ENCODE measurements around the gene TCF21.
"Not testable (repeated sequence)": the region's sequence is repeated elsewhere in the genome, so short reads cannot be mapped to it uniquely, and the experiment has no call there.

Gene TCF21

DNA sequence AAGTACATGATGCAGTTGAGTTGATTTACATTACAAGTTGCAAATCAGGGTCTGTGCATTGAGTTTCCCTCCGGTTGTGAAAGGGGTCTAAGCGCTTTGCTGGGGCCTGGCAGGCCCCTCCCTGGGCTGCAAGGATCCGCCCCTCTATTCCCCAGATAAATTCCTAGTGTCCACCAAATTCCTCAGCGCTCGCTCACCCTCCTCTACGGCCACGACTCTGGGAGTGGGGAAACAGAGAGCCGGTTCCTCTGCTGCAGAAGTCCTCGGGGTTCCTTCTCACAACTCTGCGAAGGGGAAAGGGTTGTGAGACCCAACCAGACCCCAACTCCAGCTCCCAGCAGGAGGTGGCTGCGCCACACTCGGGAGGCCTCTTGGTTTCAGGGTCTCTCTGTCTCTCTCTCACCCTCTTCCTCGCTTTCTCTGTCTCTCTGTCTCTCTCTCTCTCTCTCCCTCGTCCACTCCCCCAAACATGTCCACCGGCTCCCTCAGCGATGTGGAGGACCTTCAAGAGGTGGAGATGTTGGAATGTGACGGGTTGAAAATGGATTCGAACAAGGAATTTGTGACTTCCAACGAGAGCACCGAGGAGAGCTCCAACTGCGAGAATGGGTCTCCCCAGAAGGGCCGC, at the start of gene TCF21:
TSS of gene TCF21 (plus strand) at position 185 of the 628 bp plus-strand sequence. CDS start at position 470, 285 bp downstream.
- DNase-seq: no peak

DNA sequence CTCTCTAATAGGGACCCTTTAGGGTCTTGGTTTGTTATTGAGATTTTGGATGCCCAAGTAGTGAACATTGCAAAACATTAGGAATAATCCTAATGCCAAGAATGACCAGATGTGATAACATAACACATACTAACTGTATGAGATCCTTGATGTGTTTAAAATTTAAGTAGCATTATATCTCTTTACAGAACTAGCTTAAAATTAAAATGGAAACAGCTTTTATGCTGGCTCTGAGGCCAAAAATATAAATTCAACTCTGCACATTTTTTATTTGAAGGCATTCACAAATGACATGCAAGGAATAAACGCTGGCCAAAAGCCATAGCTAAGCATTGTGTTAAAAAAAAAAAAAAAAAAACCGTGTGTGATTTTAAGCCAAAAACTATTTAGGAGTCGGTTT, 47.7 kb upstream of the TCF21 start:
- DNase-seq: no peak

DNA sequence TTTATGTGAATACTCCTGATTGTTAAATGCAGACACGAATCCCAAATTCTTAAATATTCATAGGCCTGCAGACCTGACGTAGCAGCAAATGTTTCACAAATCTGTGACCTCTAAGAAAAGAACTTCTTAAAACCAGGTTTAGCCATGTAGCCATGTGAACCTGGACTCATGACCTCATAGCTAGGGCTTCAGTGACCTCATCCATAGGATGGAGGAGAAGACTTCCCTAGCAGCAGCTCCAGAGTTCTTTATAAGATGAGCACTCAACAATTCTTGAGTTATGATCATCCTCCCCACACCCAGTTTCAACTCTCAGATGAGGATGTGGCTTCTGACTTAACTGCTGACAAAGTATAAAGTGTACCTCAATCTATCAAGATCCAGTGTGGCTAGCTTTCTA, 45.8 kb upstream of the TCF21 start:
- DNase-seq: no peak

- DNase-seq: no peak
These were observed 44.2 kb upstream of the TCF21 start for GRCh38 chr6:133844709-133845108.

- no peak for DNase-seq
These were observed 34.9 kb upstream of the TCF21 start for GRCh38 chr6:133854041-133854363.

- no peak for DNase-seq
These were observed 34.3 kb upstream of the TCF21 start for GRCh38 chr6:133854364-133855275.

GRCh38 chr6:133855276-133855990, 33.5 kb upstream of the TCF21 start:
- DNase-seq: no peak

GRCh38 chr6:133855991-133856370, 32.9 kb upstream of the TCF21 start:
- no peak for DNase-seq

DNA sequence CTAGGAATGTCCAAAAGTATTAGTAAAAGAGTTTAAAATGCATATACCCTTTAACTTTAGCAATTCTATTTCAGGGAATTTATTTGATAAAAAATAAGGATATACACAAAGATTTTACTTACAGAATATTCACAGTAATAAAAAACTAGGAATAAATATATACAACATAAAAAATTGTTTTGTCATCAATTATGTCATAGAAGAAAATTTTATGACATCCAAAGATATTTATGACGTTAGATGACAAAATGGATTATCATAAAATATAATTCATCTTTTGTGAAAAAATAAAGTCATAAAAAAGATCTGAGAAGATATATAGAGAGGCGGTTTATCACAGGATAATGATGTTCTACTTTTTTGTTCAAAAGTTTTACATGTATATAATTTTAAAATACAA, 32.0 kb upstream of the TCF21 start:
- no peak for DNase-seq

GRCh38 chr6:133857696-133858095, 31.2 kb upstream of the TCF21 start:
- DNase-seq: no peak

- not testable (repeated sequence) for DNase-seq
These were observed 27.6 kb upstream of the TCF21 start for GRCh38 chr6:133861337-133861736.

GRCh38 chr6:133863228-133863627, 25.7 kb upstream of the TCF21 start:
- no peak for DNase-seq

DNA sequence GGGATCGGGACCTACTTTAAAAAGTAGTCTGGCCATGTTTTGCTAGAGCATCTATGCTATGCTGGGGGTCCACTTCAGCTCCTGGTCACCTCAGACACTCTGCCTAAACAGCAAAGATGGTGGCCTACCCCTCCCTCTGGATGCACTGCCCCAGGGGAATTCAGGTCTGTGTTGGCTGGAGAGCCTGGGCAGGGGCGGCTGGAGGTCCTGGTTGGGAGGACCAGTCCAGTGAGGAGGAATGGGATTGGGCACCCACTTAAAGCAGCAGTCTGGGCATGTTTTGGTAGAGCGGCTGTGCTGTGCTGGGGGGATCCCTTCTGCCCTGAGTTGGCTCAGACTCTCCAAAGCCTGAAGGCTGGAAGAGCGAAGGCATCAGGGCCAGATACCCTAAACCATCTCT, 23.2 kb upstream of the TCF21 start:
- DNase-seq: no peak

GRCh38 chr6:133871131-133871530, 17.8 kb upstream of the TCF21 start:
- DNase-seq: no peak

GRCh38 chr6:133873538-133873937, 15.4 kb upstream of the TCF21 start:
- DNase-seq: no peak

DNA sequence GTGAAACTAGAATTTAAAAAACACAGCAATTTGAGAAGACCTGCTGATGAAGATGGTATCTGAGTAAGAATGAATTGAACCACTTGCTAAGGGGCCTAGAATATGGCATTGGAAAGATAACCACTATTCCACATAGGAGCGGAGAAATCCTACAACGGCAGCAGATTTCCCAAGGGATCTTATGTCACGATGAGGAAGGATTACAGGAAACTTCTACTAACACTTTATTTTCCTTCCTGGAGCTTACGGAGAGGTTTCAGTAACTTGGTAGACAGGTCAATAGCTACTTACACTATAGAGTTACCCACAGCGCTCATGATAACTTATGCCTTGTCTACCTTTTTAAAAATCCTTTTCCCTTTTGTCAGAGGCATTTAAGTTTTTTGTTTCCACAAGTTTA, 11.8 kb upstream of the TCF21 start:
- no peak for DNase-seq

DNA sequence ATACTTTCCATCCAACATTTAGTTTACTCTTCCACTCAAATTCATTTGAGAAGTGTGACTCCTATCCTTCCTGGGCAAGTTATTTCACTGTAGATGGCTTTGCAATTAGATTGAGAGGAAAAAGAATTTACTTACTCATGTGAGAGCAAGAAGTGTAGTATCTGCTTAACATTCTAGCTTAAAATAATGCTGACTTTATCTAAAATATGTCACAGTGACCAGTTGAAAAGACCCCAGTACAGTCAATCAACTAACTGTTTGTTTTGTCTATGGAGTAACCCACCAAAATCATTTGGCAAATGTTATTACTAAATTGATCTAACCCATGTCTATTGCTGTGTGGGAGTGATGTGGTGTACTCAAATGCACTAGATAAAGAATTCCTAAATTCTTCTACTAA, 8.9 kb upstream of the TCF21 start:
- no peak for DNase-seq

GRCh38 chr6:133880896-133881295, 8.0 kb upstream of the TCF21 start:
- DNase-seq: no peak

GRCh38 chr6:133886104-133886775, 2.7 kb upstream of the TCF21 start:
- no peak for DNase-seq

DNA sequence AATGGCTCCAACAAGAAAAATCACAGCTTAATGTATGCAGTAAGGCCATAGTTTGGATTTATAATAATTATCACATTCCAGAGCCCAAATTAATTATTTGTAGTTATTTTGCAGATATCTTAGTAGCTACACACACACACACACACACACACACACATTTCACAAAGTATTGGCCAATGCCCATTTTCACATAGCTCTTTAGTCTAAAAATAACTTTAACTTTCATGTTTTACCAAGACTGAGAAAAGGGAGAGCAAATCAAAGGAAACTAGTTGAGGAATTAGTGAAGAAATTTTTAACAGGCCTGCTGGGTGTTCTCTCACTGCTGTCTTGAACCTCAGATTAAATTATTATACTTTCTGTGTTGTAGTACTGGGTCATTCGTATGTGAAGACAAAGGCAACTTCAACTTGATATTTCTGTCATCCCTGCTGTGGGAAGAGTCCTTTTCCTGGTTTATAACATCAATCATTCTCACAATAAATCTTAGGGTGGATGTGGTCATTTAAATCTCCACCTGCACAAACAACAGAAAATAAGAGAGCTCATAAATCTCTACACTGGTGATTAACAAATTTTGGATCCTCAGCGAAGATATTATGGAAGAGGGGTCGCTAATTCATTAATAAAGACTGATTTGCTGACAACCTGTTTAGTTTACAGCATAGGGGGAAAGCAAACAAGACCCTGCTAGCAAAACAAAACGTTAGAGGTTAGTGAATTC, 1.6 kb upstream of the TCF21 start:
- DNase-seq: no peak

DNA sequence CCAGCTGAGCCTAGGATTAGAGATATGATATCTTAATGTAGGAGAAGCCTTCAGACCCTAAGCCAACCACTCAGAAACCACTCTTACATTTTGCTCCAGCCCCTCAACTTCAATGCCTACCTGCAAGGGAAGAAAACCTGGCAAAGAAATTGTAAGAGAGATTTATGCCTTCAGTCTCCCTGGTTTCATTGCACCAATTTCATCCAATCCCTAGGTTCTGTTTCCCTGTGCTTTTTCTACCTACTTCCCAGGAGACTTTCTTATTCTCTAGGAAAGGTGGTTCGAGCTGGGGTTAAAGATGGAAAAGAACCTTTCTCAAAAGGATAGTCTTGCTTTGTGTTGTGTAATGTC, 1.1 kb upstream of the TCF21 start:
- no peak for DNase-seq

DNA sequence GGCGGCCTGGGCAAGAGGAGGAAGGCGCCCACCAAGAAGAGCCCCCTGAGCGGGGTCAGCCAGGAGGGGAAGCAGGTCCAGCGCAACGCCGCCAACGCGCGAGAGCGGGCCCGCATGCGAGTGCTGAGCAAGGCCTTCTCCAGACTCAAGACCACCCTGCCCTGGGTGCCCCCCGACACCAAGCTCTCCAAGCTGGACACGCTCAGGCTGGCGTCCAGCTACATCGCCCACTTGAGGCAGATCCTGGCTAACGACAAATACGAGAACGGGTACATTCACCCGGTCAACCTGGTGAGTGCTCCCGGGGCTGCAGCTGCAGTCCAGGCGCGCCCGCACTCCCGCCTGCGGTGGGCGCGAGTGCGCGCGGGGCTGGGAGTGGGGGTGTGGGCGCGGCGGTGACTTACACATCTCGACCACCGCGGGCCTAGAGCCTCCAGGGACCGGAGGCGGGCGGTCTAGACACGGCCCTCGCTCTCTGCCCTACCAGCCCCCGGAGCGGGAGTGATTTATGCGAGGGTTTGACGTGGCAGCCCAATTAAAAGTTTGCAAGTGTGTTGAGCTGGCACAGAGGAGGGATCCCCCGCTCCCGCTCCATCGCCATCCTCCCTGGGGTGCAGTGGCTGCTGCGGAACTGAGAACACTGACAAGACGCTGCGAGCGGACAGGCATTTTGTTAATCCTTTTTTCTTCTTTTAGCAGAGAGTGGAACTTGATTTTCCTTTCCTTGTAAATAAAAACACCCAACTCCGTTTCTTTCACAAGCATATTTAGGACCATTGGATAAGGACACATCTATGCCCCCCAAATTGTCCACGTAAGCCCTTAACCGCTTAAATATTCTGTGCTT, 867 bp downstream of the TCF21 start:
- DNase-seq: no peak

Data from GOT3 (cell line).